ENCODE results near the gene PDE3A. TPM values are rescaled to one million over a fixed set of nuclear protein-coding genes. Genes with fewer than 3 reads are reported as not detected.
A peak's percentile ranks its signal among the peaks of the same experiment; 100 is the strongest.

PDE3A gene
- polyA plus RNA-seq, 1 of the 3 experiments (the other 2 are of a cell fraction), result 0.67 TPM

- TF ChIP-seq USF1 (IDR thresholded peaks at IDR 0.05; ENCODE audit: borderline replicate concordance, low read depth) (no peak), RXRA (IDR thresholded peaks at IDR 0.05; ENCODE audit: borderline replicate concordance, low read depth) (no peak), POLR2AphosphoS5 (IDR thresholded peaks at IDR 0.05; ENCODE audit: low read depth, low read length) (no peak), EP300 (IDR thresholded peaks at IDR 0.05; ENCODE audit: borderline replicate concordance in 1 of 2, low read depth in 1 of 2, low read length in 1 of 2) (no peak), MEF2A (IDR thresholded peaks at IDR 0.05; ENCODE audit: borderline replicate concordance, low read depth) (no peak), FOSL2 (IDR thresholded peaks at IDR 0.05; ENCODE audit: borderline replicate concordance, low read depth) (no peak)
Observed at GRCh38 chr12:20370014-20370386, 1.7 kb downstream of the PDE3A start (continued).

- no peaks in the 10 kb centered on the region for H3K27me3 ChIP-seq (ENCODE audit: insufficient read depth)
- peak overlapping the region; percentile 90 to 98 for H3K4me3 ChIP-seq (ENCODE audit: low read depth in 2 of 2, low read length in 1 of 2)
- 0 out of 2 replicates have a peak overlapping the region, but pooled peaks have one; percentile 90 for H2AFZ ChIP-seq (ENCODE audit: low read depth)
- H3K4me2 ChIP-seq, result peak overlapping the region; percentile 93
- no peak for TF ChIP-seq TCF12 (IDR thresholded peaks at IDR 0.05)
- no peak for TF ChIP-seq RXRA (IDR thresholded peaks at IDR 0.05; ENCODE audit: borderline replicate concordance, low read depth)
- TF ChIP-seq SIN3A (IDR thresholded peaks at IDR 0.05; ENCODE audit: borderline replicate concordance, low read depth, low read length), result no peak
- TF ChIP-seq TEAD4 (IDR thresholded peaks at IDR 0.05; ENCODE audit: borderline replicate concordance, insufficient read depth), result no peak
- no peak for TF ChIP-seq USF2 (IDR thresholded peaks at IDR 0.05; ENCODE audit: borderline replicate concordance, low read depth, low read length)
- TF ChIP-seq RCOR1 (IDR thresholded peaks at IDR 0.05; ENCODE audit: low read length), result no peak
- TF ChIP-seq MXI1 (IDR thresholded peaks at IDR 0.05; ENCODE audit: low read depth, low read length), result no peak
- no peak for TF ChIP-seq MEF2A (IDR thresholded peaks at IDR 0.05; ENCODE audit: borderline replicate concordance, low read depth)
- no peak for TF ChIP-seq GABPA (IDR thresholded peaks at IDR 0.05; ENCODE audit: low read depth)
- TF ChIP-seq EZH2phosphoT487 (IDR thresholded peaks at IDR 0.05; ENCODE audit: borderline replicate concordance, low read depth), result no peak
- TF ChIP-seq TAF1 (IDR thresholded peaks at IDR 0.05; ENCODE audit: borderline replicate concordance, low read depth, low read length), result no peak
- no peak for TF ChIP-seq RFX5 (IDR thresholded peaks at IDR 0.05; ENCODE audit: low read length)
- TF ChIP-seq POLR2AphosphoS5 (IDR thresholded peaks at IDR 0.05; ENCODE audit: low read depth, low read length), result no peak
- no peak for TF ChIP-seq ELF1 (IDR thresholded peaks at IDR 0.05)
- no peak for TF ChIP-seq YY1 (IDR thresholded peaks at IDR 0.05; ENCODE audit: low read depth)
- no peak for TF ChIP-seq USF1 (IDR thresholded peaks at IDR 0.05; ENCODE audit: borderline replicate concordance, low read depth)
- no peak for TF ChIP-seq CHD2 (IDR thresholded peaks at IDR 0.05; ENCODE audit: low read length, partially characterized antibody)
- TF ChIP-seq GATA2 (CRISPR knock-in tag; IDR thresholded peaks at IDR 0.05), result no peak
- no peak for TF ChIP-seq IRF3 (IDR thresholded peaks at IDR 0.05; ENCODE audit: low read depth, low read length)
- no peak for TF ChIP-seq NRF1 (IDR thresholded peaks at IDR 0.05; ENCODE audit: low read depth, low read length)
- peak overlapping the region; percentile 47 to 96; a peak in 2 of 4 replicates for H3K27ac ChIP-seq (ENCODE audit: low read depth in 2 of 2, low read length in 1 of 2)
- no peaks in the 10 kb centered on the region for H3K9me2 ChIP-seq
- WGBS (ENCODE audit: low lambda C conversion rate), result 70% methylated on average over 5 of the region's 5 CpGs
- peaks cover 70% of the 10 kb centered on the region for H3K79me2 ChIP-seq (ENCODE audit: insufficient read depth)
- no peaks in the 10 kb centered on the region for H3K36me3 ChIP-seq (replicated peaks in 1 of 2; ENCODE audit: control insufficient read depth in 1 of 2, insufficient read depth in 2 of 2, low read length in 1 of 2)
- no peaks in the 10 kb centered on the region; the same call in 1 of the 2 replicates for H4K20me1 ChIP-seq (ENCODE audit: insufficient read depth)
- ChIA-PET POLR2A (no interaction called here), CTCF (interaction anchor here (1.4 to 1.8 kb wide), 2 partner anchors 231 to 629 kb away, joined by 3 read pairs; no protein-coding TSS in a partner anchor)
- H3F3A ChIP-seq (replicated peaks; ENCODE audit: insufficient read depth), result peaks cover 12% of the 10 kb centered on the region
- peaks cover 0 to 14% of the 10 kb centered on the region in 2 experiments; a peak in 3 of 4 replicates for H3K4me1 ChIP-seq (ENCODE audit: control insufficient read depth in 1 of 2, insufficient read depth in 2 of 2, low read depth in 1 of 2, low read length in 1 of 2)
- no peaks in the 10 kb centered on the region for H3K9me3 ChIP-seq
- no peak for DNase-seq
- peak overlapping the region; percentile 90; the same call in 1 of the 2 replicates for H3K9ac ChIP-seq
Observed at GRCh38 chr12:20370866-20371519, 2.7 kb downstream of the PDE3A start.

Data from SK-N-SH (cell line).